GM12878 (cell line): ENCODE data around the gene ZNF329. TPM values are rescaled to one million over a fixed set of nuclear protein-coding genes. Genes with fewer than 3 reads are reported as not detected.

ENCODE experiments used
- ATF7 ChIP-seq: fragments of 450-650 bp; IDR thresholded peaks from 2 replicates; pipeline ENCODE4 v1.6.1; 2016; ENCODE audit warnings: low read depth, mild to moderate bottlenecking
- BCL3 ChIP-seq: IDR thresholded peaks from 2 replicates; pipeline ENCODE4 v1.6.1; 2011; ENCODE audit warnings: borderline replicate concordance, low read depth, mild to moderate bottlenecking, moderate library complexity, low read length; ENCODE audit not compliant: insufficient read depth, poor library complexity, severe bottlenecking
- BHLHE40 ChIP-seq, 2 experiments: fragments of 450-650 bp in 1 of 2; IDR thresholded peaks; 2 replicates each; pipeline ENCODE4 v1.6.1; 2011 to 2017; ENCODE audit warnings: low read depth in 2 of 2, borderline replicate concordance in 1 of 2, improper control_type of control experiment in 1 of 2, low read length in 1 of 2, mild to moderate bottlenecking in 1 of 2
- CBX3 ChIP-seq: fragments of 200-600 bp; sonication (generic); IDR thresholded peaks from 2 replicates; pipeline ENCODE4 v1.6.1; 2016; ENCODE audit warnings: low read depth, borderline replicate concordance
- CEBPB ChIP-seq, 2 experiments: fragments of 150-350 bp in 1 of 2; IDR thresholded peaks; 2 replicates each; pipeline ENCODE4 v1.6.1; 2012 to 2014; ENCODE audit warnings: low read depth in 2 of 2, low read length in 2 of 2, borderline replicate concordance in 1 of 2, inconsistent platforms in 1 of 2
- CHD1 ChIP-seq: IDR thresholded peaks from 2 replicates; pipeline ENCODE4 v1.6.1; 2012; ENCODE audit warnings: low read depth, low read length, improper control_type of control experiment
- DPF2 ChIP-seq: fragments of 450-650 bp; IDR thresholded peaks from 2 replicates; pipeline ENCODE4 v1.6.1; 2017; ENCODE audit warnings: mild to moderate bottlenecking
- EP300 ChIP-seq, 2 experiments: fragments of 150-350 bp in 1 of 2; IDR thresholded peaks; 2 replicates each; pipeline ENCODE4 v1.6.1; 2011 to 2012; ENCODE audit warnings: low read depth in 2 of 2, low read length in 2 of 2, borderline replicate concordance in 1 of 2, improper control_type of control experiment in 1 of 2, inconsistent platforms in 1 of 2; ENCODE audit not compliant: control insufficient read depth in 1 of 2
- GATAD2B ChIP-seq: fragments of 450-650 bp; conservative IDR thresholded peaks from 2 replicates; pipeline ENCODE4 v1.6.1; 2017; ENCODE audit warnings: low read depth, mild to moderate bottlenecking, moderate library complexity
- HCFC1 ChIP-seq: fragments of 150-350 bp; IDR thresholded peaks from 2 replicates; pipeline ENCODE4 v1.6.1; 2014; ENCODE audit warnings: low read length
- HDGF ChIP-seq: fragments of 450-650 bp; IDR thresholded peaks from 2 replicates; pipeline ENCODE4 v1.6.1; 2016; ENCODE audit warnings: antibody characterized with exemption
- HSF1 ChIP-seq: fragments of 150-350 bp; IDR thresholded peaks from 2 replicates; pipeline ENCODE4 v1.6.1; 2014; ENCODE audit warnings: mild to moderate bottlenecking, low read depth, low read length
- KLF5 ChIP-seq: fragments of 450-650 bp; IDR thresholded peaks from 2 replicates; pipeline ENCODE4 v1.6.1; 2014; ENCODE audit warnings: mild to moderate bottlenecking; ENCODE audit not compliant: partially characterized antibody
- MEF2B ChIP-seq: fragments of 450-650 bp; IDR thresholded peaks from 2 replicates; pipeline ENCODE4 v1.6.1; 2018; ENCODE audit warnings: mild to moderate bottlenecking, moderate library complexity; ENCODE audit not compliant: partially characterized antibody, poor library complexity, severe bottlenecking
- NR2C1 ChIP-seq: fragments of 450-650 bp; IDR thresholded peaks from 2 replicates; pipeline ENCODE4 v1.6.1; 2017; ENCODE audit warnings: antibody characterized with exemption, mild to moderate bottlenecking, moderate library complexity
- NR2F1 ChIP-seq: fragments of 450-650 bp; conservative IDR thresholded peaks from 2 replicates; pipeline ENCODE4 v1.6.1; 2017; ENCODE audit warnings: mild to moderate bottlenecking
- PKNOX1 ChIP-seq: fragments of 450-650 bp; IDR thresholded peaks from 2 replicates; pipeline ENCODE4 v1.6.1; 2016; ENCODE audit warnings: mild to moderate bottlenecking
- PML ChIP-seq: IDR thresholded peaks from 2 replicates; pipeline ENCODE4 v1.6.1; 2012; ENCODE audit warnings: low read length, inconsistent platforms
- POLR2A ChIP-seq: IDR thresholded peaks from 2 replicates; pipeline ENCODE4 v1.6.1; 2011; ENCODE audit warnings: low read depth, mild to moderate bottlenecking, low read length
- POLR2AphosphoS5 ChIP-seq: IDR thresholded peaks from 2 replicates; pipeline ENCODE4 v1.6.1; 2011; ENCODE audit warnings: mild to moderate bottlenecking, low read length, inconsistent platforms
- RB1 ChIP-seq: fragments of 450-650 bp; formaldehyde crosslinking; IDR thresholded peaks from 2 replicates; pipeline ENCODE4 v1.6.1; 2017; ENCODE audit warnings: mild to moderate bottlenecking, borderline replicate concordance
- RCOR1 ChIP-seq: conservative IDR thresholded peaks from 2 replicates; pipeline ENCODE4 v1.6.1; 2012; ENCODE audit warnings: low read depth, low read length, improper control_type of control experiment
- SIX5 ChIP-seq: IDR thresholded peaks from 2 replicates; pipeline ENCODE4 v1.6.1; 2011; ENCODE audit warnings: mild to moderate bottlenecking, low read depth, low read length, moderate library complexity; ENCODE audit not compliant: severe bottlenecking
- SP1 ChIP-seq: IDR thresholded peaks from one replicate; pipeline ENCODE4 v1.6.1; 2011; ENCODE audit warnings: low read depth, low read length
- TCF12 ChIP-seq: IDR thresholded peaks from 2 replicates; pipeline ENCODE4 v1.6.1; 2011; ENCODE audit warnings: low read depth, mild to moderate bottlenecking, low read length
- TCF7 ChIP-seq: IDR thresholded peaks from 2 replicates; pipeline ENCODE4 v1.6.1; 2014; ENCODE audit warnings: antibody characterized with exemption, borderline replicate concordance
- ZNF207 ChIP-seq: fragments of 450-650 bp; IDR thresholded peaks from 2 replicates; pipeline ENCODE4 v1.6.1; 2014; ENCODE audit warnings: antibody characterized with exemption, mild to moderate bottlenecking, borderline replicate concordance
- ZNF622 ChIP-seq: fragments of 450-650 bp; IDR thresholded peaks from 2 replicates; pipeline ENCODE4 v1.6.1; 2017; ENCODE audit warnings: mild to moderate bottlenecking, inconsistent platforms
- polyA plus RNA-seq, 11 experiments: library from polyadenylated mRNA; depleted of rRNA in 4 of 11; unstranded in 6 of 11; stranded (reverse) in 5 of 11; fragments of >200 nt; fragmentation: Nextera tagmentation in 4 of 11; fragmentation: Illumina TruSeq in 1 of 11; extraction: Ambion mirVana in 4 of 11; extraction: Trizol in 1 of 11; gene quantifications; 1 replicate in 1 of 11; 2 replicates in 10 of 11; pipeline versions ENCODE4 v1.2.1 to v1.2.3, GENCODE V29; 2011 to 2016; ENCODE audit warnings: inconsistent platforms in 2 of 11, missing spikeins in 2 of 11, low read depth in 1 of 11
- total RNA-seq, 4 experiments: library from RNA; depleted of rRNA in 3 of 4; stranded (reverse); fragments of >200 nt in 3 of 4; fragmentation: Illumina TruSeq in 1 of 4; extraction: Trizol in 1 of 4; gene quantifications; 2 replicates each; pipeline versions ENCODE4 v1.2.1 to v1.2.3, GENCODE V29; 2013 to 2021

ZNF329 gene
- total and polyA plus RNA-seq, 10 of the 15 experiments (the other 5 are each of a cell fraction or from before 2014, with no cell fraction given): 0.11 to 4.7 (median 0.56) TPM; not detected in 1

GRCh38 chr19:58182989-58183816 is 32.6 kb upstream of the ZNF329 start, which contains the start of gene ZNF274 (continued):
- TF ChIP-seq PKNOX1 (peak; percentile 88), RCOR1 (0 out of 2 replicates have a peak, but pooled peaks have one; percentile 46), HCFC1 (peak; percentile 94), TCF12 (0 out of 2 replicates have a peak, but pooled peaks have one; percentile 10), POLR2AphosphoS5 (peak; percentile 76), EP300 (IDR thresholded peaks at IDR 0.05; ENCODE audit: borderline replicate concordance in 1 of 2, control insufficient read depth in 1 of 2, low read depth in 2 of 2, low read length in 2 of 2) (no peak), NR2C1 (peak; percentile 64), CEBPB (IDR thresholded peaks at IDR 0.05; ENCODE audit: borderline replicate concordance in 1 of 2, low read depth in 2 of 2, low read length in 2 of 2) (peak in 1 of 2 experiments; percentile 4; a peak in 1 of 4 replicates), POLR2A (peak; percentile 98), CBX3 (no peak), TCF7 (no peak), SIX5 (peak; percentile 82), ATF7 (peak; percentile 64), BCL3 (no peak), HSF1 (no peak), KLF5 (peak; percentile 79), DPF2 (0 out of 2 replicates have a peak, but pooled peaks have one; percentile 66), RB1 (peak; percentile 81; the same call in 1 of the 2 replicates), ZNF207 (peak; percentile 94), PML (peak; percentile 82), ZNF622 (no peak), HDGF (peak; percentile 26; the same call in 1 of the 2 replicates), NR2F1 (peak; percentile 96), CHD1 (peak; percentile 90; the same call in 1 of the 2 replicates), MEF2B (peak; percentile 85), GATAD2B (peak; percentile 76), SP1 (peak; percentile 38), BHLHE40 (IDR thresholded peaks at IDR 0.05; ENCODE audit: borderline replicate concordance in 1 of 2, low read depth in 2 of 2, low read length in 1 of 2) (peak in 1 of 2 experiments; percentile 38; a peak in 1 of 4 replicates)
